BJ (cell line): ENCODE data around the gene GATA5. TPM values are rescaled to one million over a fixed set of nuclear protein-coding genes. Genes with fewer than 3 reads are reported as not detected.

Experiments used
- CTCF ChIA-PET: fragments of 350-600 bp; formaldehyde crosslinking; extraction: SDS; loops from one replicate; lab custom pipeline; 2021; ENCODE audit warnings: antibody characterized with exemption, inconsistent platforms; lab: Yijun Ruan, JAX
- POLR2A ChIA-PET: fragments of 300-600 bp; sonication (Branson Sonifier 250); formaldehyde crosslinking; extraction: SDS; loops from one replicate; lab custom pipeline; 2021; ENCODE audit warnings: antibody characterized with exemption; lab: Charles Lee
- DNase-seq: peaks from one replicate; pipeline ENCODE4 v3.0.0-alpha.2; 2011; ENCODE audit warnings: low read depth
- H3K27me3 ChIP-seq: 2 replicates; pipeline ENCODE4 v1.6.0; 2011; ENCODE audit warnings: low read length; ENCODE audit not compliant: control insufficient read depth, insufficient read depth
- H3K36me3 ChIP-seq: 2 replicates; pipeline ENCODE4 v1.5.1; 2011; ENCODE audit warnings: low read length; ENCODE audit not compliant: control insufficient read depth, insufficient read depth
- H3K4me3 ChIP-seq: 2 replicates; pipeline ENCODE4 v1.5.1; 2011; ENCODE audit warnings: low read depth, mild to moderate bottlenecking, control low read depth, low read length
- polyA plus RNA-seq: library from polyadenylated mRNA; depleted of rRNA; stranded (reverse); fragments of >200 nt; gene quantifications from 2 replicates; pipeline ENCODE4 v1.2.3, GENCODE V29; 2011
- TF ChIP-seq, protein P1 (sequence below): IDR thresholded peaks from 2 replicates; pipeline ENCODE4 v1.5.1; 2011; ENCODE audit warnings: low read depth, mild to moderate bottlenecking, control low read depth, inconsistent platforms, low read length, moderate library complexity; ENCODE audit not compliant: insufficient read depth

Gene GATA5
- polyA plus RNA-seq, 1 experiment, result not detected

DNA sequence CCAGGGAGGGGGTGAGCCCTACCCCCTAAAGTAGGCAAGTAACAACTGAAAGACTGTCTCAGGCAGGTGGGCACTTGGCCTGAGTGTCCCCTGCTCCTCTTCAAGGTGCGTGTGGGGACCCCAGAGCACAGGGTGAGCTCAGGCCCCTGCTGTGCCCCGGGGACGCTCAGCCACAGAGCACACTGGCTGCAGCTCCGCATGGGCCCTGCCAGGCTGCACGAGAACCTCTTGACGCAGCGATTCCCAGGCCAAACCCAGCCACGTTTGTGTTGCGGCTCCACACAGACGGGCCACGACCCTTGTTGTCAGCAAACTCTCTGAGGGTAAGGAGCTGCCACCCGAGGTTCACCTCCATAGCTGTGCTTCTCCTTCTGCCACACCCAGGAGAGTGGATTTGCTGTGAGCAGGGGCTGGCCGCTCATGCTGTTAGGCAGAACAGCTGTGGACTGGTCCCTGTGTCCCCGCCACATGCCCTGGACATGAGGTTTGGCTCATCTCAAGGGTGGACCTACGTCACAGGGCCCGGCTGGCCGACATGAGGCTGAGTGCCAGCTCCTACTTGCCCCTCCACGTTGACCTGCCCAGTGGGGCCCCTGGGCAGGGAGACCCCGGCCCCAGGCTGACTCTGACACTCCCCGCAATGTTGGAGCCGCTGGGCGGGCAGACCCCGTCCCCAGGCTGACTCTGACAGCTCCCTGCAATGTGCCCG, 29.7 kb upstream of the GATA5 start:
- Histone ChIP-seq H3K4me3 (no peak overlapping the region), H3K36me3 (no peaks in the 10 kb centered on the region), H3K27me3 (no peaks in the 10 kb centered on the region)
- ChIA-PET CTCF (interaction anchor here (0.9 to 1.6 kb wide), 2 partner anchors 34 to 111 kb away, joined by 3 to 8 read pairs; no protein-coding TSS in a partner anchor), POLR2A (no interaction called here)
- DNase-seq, result no peak
- TF ChIP-seq, protein P1, sequence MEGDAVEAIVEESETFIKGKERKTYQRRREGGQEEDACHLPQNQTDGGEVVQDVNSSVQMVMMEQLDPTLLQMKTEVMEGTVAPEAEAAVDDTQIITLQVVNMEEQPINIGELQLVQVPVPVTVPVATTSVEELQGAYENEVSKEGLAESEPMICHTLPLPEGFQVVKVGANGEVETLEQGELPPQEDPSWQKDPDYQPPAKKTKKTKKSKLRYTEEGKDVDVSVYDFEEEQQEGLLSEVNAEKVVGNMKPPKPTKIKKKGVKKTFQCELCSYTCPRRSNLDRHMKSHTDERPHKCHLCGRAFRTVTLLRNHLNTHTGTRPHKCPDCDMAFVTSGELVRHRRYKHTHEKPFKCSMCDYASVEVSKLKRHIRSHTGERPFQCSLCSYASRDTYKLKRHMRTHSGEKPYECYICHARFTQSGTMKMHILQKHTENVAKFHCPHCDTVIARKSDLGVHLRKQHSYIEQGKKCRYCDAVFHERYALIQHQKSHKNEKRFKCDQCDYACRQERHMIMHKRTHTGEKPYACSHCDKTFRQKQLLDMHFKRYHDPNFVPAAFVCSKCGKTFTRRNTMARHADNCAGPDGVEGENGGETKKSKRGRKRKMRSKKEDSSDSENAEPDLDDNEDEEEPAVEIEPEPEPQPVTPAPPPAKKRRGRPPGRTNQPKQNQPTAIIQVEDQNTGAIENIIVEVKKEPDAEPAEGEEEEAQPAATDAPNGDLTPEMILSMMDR, result no peak

DNA sequence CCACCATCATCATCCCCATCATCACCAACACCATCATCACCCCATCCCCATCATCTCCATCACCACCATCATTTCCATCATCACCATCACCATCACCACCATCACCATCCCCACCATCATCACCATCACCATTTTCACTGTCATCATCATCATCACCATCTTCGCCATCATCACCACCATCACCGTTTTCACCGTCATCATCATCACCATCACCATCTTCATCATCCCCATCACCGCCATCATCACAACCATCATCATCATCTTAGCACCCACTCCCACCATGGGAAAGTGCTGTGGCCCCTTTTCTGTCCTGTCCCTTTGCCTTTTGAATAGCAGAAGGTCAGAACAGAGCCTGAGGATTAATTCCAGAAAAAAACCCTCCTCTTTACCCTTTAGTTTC, 28.5 kb upstream of the GATA5 start:
- POLR2A ChIA-PET, result no interaction called here
- DNase-seq, result no peak
- TF ChIP-seq, protein P1, result no peak
- Histone ChIP-seq H3K36me3 (no peaks in the 10 kb centered on the region), H3K4me3 (no peak overlapping the region), H3K27me3 (no peaks in the 10 kb centered on the region)
- CTCF ChIA-PET, result interaction anchor here (1.6 kb wide), 1 partner anchor 113 kb away, joined by 8 read pairs; no protein-coding TSS in a partner anchor

DNA sequence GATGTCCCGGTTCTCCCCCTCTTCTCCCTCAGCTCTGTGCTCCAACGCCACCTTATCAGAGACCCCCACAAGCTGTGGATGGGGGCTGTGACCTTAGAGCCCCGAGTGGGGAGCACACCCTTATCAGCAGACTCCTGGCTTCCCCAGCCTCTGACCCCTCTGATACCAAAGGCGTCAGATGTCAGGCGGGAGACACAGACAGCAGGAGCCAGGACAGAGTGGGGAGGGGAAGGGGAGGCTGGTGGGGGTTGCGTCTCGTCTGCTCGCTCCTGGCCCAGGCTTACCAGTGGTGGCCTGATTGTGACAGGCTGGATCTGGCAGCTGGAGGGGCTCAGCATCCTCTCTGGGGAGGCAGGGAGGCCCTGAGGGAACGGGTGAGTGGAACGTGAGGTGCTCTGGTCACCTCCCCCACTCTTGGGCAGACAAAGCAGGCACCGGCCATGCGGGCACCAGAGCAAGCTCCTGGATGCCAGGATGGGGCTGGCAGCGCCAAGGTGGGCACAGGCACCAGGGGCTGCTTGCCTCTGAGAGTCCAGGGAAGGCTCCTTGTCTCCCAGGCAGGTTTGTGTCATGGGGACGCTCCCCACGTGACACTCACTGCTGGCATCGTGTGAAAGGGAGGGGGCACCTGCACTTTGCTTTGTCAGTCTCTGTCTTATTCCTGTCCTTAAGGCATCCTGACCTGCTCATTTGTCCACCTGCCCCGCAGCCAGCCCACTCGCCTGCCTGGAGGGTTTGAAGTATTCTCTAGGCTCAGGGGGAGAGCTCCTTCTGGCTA, 27.8 kb upstream of the GATA5 start:
- TF ChIP-seq, protein P1, result no peak
- Histone ChIP-seq H3K4me3 (no peak overlapping the region), H3K36me3 (no peaks in the 10 kb centered on the region), H3K27me3 (no peaks in the 10 kb centered on the region)
- DNase-seq, result no peak
- POLR2A ChIA-PET, result no interaction called here
- CTCF ChIA-PET, result interaction anchor here (1.2 to 2.6 kb wide), 3 partner anchors 111 to 116 kb away, joined by 3 to 13 read pairs (median 4); no protein-coding TSS in a partner anchor

DNA sequence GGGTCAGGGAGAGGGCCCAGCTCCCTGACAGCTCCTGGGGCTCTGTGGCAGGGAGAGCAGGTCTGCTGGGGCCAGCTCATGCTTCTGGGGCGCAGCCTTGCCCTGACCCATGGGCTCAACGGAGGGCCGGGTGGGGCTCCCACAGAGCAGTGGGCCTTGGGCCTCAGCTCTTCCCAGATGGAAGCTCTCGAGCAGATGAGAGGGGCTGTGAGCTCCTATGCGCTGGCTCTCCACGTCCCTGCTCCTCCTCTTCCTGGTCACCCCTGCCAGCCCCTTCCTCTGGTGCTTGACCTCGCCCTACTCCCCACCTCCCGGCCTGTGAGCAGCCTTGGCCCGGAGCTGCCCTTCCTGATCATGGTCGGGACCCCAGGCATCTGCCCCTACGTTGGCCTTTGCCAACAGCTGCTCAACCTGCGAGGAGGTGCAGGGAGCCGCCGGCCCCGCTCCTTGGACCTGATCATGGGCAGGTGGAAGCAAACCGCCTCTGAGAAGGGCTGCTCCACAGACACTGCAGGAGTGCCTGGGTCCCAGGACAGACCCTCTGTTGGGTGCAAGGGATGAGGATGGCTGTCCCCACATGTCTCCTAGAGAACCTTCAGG, 26.8 kb upstream of the GATA5 start:
- TF ChIP-seq, protein P1, result no peak
- H3K36me3 ChIP-seq, result no peaks in the 10 kb centered on the region
- DNase-seq, result no peak
- H3K27me3 ChIP-seq, result no peaks in the 10 kb centered on the region
- CTCF ChIA-PET, result interaction anchor here (1.2 to 2.6 kb wide), 4 partner anchors 22 to 117 kb away, joined by 3 to 13 read pairs (median 4); no protein-coding TSS in a partner anchor
- POLR2A ChIA-PET, result no interaction called here
- H3K4me3 ChIP-seq, result no peak overlapping the region
